ENCODE data around the gene PRPF31. TPM values are rescaled to one million over a fixed set of nuclear protein-coding genes. Genes with fewer than 3 reads are reported as not detected.
A peak's percentile ranks its signal among the peaks of the same experiment; 100 is the strongest.

The PRPF31 gene
- total and polyA plus RNA-seq, 2 of the 13 experiments (the other 11 are each of a cell fraction or from before 2014, with no cell fraction given) = 23.8 to 63.8 TPM

DNA sequence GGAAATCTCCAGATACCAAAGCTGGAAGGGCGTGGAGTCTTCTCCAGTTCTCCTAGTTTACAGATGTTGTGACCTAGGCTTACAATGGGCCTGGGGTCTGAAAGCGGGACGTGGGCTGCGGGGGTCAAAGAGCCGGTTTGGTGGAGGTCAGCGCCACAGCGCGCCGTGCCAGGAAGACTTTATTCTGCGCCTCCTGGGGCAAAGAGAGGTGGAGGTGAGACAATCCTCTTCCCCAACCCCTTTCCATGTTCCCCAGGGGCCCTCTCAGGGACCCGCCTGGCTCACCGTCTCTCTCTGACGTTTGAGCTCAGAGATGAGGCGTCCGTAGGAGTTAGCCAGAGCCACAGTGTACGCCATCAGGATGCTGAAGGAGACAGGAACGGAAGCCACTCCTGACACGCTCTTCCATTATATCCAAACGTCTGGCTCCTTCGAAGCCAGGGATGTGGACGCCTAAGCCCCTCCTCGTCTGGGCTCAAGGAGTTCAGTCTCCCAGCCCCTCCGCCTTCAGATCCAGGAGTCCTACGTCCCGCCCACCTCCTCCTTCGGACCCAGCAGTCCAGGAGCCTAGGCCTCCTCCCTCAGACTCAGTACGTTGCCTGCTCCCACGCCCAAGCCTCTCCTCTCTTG lies 44.7 kb downstream of the PRPF31 start (continued):
- TF ChIP-seq, protein P1, sequence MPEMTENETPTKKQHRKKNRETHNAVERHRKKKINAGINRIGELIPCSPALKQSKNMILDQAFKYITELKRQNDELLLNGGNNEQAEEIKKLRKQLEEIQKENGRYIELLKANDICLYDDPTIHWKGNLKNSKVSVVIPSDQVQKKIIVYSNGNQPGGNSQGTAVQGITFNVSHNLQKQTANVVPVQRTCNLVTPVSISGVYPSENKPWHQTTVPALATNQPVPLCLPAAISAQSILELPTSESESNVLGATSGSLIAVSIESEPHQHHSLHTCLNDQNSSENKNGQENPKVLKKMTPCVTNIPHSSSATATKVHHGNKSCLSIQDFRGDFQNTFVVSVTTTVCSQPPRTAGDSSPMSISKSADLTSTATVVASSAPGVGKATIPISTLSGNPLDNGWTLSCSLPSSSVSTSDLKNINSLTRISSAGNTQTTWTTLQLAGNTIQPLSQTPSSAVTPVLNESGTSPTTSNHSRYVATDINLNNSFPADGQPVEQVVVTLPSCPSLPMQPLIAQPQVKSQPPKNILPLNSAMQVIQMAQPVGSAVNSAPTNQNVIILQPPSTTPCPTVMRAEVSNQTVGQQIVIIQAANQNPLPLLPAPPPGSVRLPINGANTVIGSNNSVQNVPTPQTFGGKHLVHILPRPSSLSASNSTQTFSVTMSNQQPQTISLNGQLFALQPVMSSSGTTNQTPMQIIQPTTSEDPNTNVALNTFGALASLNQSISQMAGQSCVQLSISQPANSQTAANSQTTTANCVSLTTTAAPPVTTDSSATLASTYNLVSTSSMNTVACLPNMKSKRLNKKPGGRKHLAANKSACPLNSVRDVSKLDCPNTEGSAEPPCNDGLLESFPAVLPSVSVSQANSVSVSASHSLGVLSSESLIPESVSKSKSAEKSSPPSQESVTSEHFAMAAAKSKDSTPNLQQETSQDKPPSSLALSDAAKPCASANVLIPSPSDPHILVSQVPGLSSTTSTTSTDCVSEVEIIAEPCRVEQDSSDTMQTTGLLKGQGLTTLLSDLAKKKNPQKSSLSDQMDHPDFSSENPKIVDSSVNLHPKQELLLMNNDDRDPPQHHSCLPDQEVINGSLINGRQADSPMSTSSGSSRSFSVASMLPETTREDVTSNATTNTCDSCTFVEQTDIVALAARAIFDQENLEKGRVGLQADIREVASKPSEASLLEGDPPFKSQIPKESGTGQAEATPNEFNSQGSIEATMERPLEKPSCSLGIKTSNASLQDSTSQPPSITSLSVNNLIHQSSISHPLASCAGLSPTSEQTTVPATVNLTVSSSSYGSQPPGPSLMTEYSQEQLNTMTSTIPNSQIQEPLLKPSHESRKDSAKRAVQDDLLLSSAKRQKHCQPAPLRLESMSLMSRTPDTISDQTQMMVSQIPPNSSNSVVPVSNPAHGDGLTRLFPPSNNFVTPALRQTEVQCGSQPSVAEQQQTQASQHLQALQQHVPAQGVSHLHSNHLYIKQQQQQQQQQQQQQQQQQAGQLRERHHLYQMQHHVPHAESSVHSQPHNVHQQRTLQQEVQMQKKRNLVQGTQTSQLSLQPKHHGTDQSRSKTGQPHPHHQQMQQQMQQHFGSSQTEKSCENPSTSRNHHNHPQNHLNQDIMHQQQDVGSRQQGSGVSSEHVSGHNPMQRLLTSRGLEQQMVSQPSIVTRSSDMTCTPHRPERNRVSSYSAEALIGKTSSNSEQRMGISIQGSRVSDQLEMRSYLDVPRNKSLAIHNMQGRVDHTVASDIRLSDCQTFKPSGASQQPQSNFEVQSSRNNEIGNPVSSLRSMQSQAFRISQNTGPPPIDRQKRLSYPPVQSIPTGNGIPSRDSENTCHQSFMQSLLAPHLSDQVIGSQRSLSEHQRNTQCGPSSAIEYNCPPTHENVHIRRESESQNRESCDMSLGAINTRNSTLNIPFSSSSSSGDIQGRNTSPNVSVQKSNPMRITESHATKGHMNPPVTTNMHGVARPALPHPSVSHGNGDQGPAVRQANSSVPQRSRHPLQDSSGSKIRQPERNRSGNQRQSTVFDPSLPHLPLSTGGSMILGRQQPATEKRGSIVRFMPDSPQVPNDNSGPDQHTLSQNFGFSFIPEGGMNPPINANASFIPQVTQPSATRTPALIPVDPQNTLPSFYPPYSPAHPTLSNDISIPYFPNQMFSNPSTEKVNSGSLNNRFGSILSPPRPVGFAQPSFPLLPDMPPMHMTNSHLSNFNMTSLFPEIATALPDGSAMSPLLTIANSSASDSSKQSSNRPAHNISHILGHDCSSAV (CRISPR knock-in tag; IDR thresholded peaks at IDR 0.05; ENCODE audit: borderline replicate concordance) = no peak
- TF ChIP-seq, protein P2, sequence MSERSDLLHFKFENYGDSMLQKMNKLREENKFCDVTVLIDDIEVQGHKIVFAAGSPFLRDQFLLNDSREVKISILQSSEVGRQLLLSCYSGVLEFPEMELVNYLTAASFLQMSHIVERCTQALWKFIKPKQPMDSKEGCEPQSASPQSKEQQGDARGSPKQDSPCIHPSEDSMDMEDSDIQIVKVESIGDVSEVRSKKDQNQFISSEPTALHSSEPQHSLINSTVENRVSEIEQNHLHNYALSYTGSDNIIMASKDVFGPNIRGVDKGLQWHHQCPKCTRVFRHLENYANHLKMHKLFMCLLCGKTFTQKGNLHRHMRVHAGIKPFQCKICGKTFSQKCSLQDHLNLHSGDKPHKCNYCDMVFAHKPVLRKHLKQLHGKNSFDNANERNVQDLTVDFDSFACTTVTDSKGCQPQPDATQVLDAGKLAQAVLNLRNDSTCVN (CRISPR knock-in tag; IDR thresholded peaks at IDR 0.05; ENCODE audit: borderline replicate concordance) = no peak
- TF ChIP-seq ATF1 (CRISPR knock-in tag; IDR thresholded peaks at IDR 0.05) (no peak), ZNF296 (CRISPR knock-in tag; conservative IDR thresholded peaks at IDR 0.05) (no peak), ZNF430 (CRISPR knock-in tag; IDR thresholded peaks at IDR 0.05) (0 out of 2 replicates have a peak, but pooled peaks have one; percentile 45), ZNF780A (CRISPR knock-in tag; IDR thresholded peaks at IDR 0.05) (no peak), ATAD3A (CRISPR knock-in tag; IDR thresholded peaks at IDR 0.05) (no peak), ZZZ3 (CRISPR knock-in tag; IDR thresholded peaks at IDR 0.05; ENCODE audit: borderline replicate concordance) (no peak), ZNF75D (CRISPR knock-in tag; IDR thresholded peaks at IDR 0.05; ENCODE audit: borderline replicate concordance) (no peak), POLR2A (IDR thresholded peaks at IDR 0.05; ENCODE audit: insufficient read depth in 1 of 2, low read depth in 2 of 2, low read length in 2 of 2) (peak; percentile 53 to 54; a peak in 1 of 4 replicates), MAZ (IDR thresholded peaks at IDR 0.05; ENCODE audit: borderline replicate concordance, low read depth, low read length) (no peak), MAZ (CRISPR knock-in tag; IDR thresholded peaks at IDR 0.05; ENCODE audit: low read depth) (0 out of 2 replicates have a peak, but pooled peaks have one; percentile 31)
- TF ChIP-seq, protein P3, sequence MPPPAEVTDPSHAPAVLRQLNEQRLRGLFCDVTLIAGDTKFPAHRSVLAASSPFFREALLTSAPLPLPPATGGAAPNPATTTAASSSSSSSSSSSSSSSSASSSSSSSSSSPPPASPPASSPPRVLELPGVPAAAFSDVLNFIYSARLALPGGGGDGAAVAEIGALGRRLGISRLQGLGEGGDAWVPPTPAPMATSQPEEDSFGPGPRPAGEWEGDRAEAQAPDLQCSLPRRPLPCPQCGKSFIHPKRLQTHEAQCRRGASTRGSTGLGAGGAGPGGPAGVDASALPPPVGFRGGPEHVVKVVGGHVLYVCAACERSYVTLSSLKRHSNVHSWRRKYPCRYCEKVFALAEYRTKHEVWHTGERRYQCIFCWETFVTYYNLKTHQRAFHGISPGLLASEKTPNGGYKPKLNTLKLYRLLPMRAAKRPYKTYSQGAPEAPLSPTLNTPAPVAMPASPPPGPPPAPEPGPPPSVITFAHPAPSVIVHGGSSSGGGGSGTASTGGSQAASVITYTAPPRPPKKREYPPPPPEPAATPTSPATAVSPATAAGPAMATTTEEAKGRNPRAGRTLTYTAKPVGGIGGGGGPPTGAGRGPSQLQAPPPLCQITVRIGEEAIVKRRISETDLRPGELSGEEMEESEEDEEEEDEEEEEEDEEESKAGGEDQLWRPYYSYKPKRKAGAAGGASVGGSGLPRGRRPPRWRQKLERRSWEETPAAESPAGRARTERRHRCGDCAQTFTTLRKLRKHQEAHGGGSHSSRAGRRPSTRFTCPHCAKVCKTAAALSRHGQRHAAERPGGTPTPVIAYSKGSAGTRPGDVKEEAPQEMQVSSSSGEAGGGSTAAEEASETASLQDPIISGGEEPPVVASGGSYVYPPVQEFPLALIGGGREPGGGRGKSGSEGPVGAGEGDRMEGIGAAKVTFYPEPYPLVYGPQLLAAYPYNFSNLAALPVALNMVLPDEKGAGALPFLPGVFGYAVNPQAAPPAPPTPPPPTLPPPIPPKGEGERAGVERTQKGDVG (CRISPR knock-in tag; IDR thresholded peaks at IDR 0.05; ENCODE audit: borderline replicate concordance) = no peak
- TF ChIP-seq, protein P4, sequence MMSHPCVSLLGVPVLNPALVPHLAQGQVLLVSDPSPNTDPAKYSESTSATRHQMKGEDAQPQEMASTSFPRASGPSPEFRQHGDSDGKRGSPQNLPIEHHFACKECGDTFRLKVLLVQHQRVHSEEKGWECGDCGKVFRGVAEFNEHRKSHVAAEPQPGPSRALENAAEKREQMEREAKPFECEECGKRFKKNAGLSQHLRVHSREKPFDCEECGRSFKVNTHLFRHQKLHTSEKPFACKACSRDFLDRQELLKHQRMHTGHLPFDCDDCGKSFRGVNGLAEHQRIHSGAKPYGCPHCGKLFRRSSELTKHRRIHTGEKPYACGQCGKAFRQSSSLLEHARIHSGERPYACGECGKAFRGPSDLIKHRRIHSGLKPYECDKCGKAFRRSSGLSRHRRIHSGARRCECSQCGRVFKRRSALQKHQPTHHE (CRISPR knock-in tag; IDR thresholded peaks at IDR 0.05; ENCODE audit: borderline replicate concordance) = no peak
